Measurements from ENCODE around the gene MYDGF.

DNA sequence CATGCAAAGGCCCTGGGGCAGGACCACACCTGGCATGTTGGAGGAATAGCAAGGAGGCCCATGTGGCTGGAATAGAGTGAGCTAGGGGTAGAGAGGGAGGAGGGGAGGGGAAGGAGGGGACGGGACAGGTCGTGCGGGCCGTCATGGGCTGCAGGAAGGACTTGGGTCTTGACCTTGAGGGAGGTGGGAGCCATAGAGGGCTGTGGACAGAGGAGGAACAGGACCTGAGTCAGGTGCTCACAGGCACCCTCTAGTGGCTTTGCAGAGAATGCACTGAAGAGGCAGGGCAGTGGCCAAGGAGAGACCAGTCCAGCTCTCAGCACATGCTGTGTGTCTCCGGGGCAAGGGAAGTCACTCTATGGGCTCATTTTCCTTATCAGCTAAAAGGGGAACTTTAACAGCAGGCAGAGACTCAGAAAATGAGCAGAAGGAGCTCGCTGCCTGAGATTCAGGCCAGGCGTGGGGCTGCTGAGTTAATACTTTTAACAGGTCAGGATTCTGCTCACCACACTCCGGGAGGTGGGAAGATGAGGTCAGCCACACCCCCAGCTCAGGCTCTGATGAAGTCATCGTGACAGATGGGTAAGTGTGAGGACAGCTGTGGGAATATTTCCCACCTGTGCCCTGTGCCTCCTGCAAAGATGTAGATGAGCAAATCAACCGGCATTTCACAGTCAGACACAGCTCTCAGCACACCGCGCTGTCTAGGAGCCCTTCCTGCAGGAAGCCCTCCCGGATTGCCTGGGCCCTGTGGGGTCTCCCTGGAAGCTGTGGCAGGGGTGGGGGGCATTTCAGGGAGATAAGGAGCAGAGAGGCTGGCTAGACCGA is 36.8 kb downstream of the MYDGF start:
- TF ChIP-seq EZH2 (IDR thresholded peaks at IDR 0.05; ENCODE audit: insufficient read depth, poor library complexity, severe bottlenecking) = no peak
- TF ChIP-seq EZH2phosphoT487 (IDR thresholded peaks at IDR 0.05; ENCODE audit: insufficient read depth, low read depth) = no peak
